GM10266 (cell line): ENCODE measurements around the gene ADARB2.

Source experiments
- DNase-seq: peaks from one replicate; pipeline ENCODE4 v3.0.0; 2012; ENCODE audit errors: extremely low spot score
- TF ChIP-seq, protein P1 (sequence below): IDR thresholded peaks from 2 replicates; pipeline ENCODE4 v1.5.1; 2012; ENCODE audit warnings: mild to moderate bottlenecking, low read depth; ENCODE audit not compliant: control insufficient read depth, insufficient read depth; ENCODE audit errors: missing control alignments

Gene ADARB2

DNA sequence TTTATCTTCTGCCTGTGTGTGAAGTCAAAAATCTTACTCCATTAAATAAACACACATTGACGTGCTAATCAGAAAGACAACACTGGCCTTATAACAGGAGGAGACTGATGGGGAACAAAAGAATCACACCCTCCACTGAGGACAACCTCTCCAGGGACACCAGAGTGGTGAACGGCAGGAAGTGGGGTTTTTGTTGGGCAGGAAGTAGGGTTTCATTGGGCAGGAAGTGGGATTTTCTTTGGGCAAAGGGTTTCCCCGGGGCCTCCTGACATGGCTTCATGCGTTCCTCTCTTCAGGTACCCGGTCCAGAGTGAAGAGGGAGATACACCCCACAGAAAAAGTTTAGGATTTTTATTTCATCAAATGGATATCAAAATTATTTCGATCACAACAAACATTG is 30.6 kb downstream of the ADARB2 start:
- TF ChIP-seq, protein P1, sequence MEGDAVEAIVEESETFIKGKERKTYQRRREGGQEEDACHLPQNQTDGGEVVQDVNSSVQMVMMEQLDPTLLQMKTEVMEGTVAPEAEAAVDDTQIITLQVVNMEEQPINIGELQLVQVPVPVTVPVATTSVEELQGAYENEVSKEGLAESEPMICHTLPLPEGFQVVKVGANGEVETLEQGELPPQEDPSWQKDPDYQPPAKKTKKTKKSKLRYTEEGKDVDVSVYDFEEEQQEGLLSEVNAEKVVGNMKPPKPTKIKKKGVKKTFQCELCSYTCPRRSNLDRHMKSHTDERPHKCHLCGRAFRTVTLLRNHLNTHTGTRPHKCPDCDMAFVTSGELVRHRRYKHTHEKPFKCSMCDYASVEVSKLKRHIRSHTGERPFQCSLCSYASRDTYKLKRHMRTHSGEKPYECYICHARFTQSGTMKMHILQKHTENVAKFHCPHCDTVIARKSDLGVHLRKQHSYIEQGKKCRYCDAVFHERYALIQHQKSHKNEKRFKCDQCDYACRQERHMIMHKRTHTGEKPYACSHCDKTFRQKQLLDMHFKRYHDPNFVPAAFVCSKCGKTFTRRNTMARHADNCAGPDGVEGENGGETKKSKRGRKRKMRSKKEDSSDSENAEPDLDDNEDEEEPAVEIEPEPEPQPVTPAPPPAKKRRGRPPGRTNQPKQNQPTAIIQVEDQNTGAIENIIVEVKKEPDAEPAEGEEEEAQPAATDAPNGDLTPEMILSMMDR: no peak
- DNase-seq: no peak

DNA sequence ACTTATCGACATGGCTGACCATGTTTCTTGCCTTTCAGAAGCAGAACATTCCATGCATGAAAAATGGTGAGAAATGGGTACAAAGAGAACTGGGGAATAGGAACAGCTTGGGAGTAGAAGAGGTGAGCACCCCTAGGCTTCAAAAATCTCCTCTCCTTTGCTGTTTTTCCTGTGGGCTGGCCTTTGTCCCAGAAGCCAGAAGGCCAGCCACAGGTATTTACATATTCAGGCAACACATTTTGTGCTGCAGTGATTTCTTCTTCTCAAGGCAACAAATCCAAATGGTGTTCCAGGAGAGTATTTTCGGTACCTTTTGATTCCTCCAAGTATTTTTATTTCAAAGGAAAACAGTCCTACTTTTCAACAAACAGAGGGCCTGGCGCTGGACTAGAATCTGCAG is 31.1 kb downstream of the ADARB2 start:
- no peak for DNase-seq
- TF ChIP-seq, protein P1: no peak

DNA sequence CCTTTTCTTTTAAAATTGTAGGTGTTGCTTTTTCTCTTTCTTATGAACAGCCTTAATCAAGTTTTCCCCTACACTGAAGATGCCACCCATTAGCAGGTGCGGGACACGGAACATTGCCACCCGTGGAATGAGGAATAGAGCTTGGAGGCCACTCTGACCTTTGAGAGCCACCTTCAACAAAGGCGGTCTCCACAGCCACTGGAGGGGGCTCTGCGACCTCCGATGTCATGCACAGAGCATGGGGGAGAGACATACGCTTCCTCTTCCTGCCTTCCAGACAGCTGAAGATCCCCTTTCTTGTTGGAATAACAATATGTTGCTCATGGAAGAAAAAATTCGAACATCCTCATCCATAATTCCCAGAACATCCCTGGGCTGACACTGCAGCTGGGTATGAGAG is 39.1 kb downstream of the ADARB2 start:
- TF ChIP-seq, protein P1: no peak
- DNase-seq: no peak

DNA sequence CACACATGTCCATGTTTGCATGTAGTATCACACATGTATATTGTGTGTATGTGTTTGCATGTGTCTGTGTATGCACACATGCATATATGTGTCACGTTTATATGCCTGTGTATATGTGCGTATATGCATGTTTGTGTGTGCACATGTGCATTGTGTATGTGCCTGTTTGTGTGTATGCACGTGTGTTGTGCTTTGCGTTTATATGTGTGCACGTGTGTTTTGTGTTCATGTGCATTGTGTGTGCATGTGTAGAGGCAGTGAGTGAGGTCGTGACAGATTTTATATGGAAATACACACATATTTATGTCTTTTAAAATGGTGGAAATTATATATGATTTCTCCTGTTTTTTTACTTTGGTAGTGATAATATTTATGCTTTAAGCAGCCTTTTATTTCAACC is 41.2 kb downstream of the ADARB2 start:
- TF ChIP-seq, protein P1: no peak

DNA sequence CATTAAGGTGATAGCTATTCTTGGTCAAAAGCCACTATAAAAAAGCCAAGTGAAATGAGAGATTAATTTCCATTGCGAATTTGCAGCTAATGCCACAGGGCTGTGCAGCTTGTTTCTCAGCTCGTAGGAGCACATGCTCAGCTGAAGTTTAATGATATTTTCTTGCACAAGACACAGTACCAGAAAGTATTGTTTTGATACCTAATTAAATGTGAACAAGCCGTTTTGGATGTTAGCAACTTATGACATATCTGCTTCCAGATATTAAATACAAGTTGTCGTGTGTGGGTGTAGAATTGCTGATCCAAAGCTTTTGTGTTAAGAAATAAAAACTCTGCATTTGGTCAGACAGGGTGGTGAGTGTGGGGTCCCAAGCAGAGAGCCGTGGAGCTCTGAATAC is 47.2 kb downstream of the ADARB2 start:
- TF ChIP-seq, protein P1: no peak
- no peak for DNase-seq

More for the DNA sequence above, 41.2 kb downstream of the ADARB2 start:
- no peak for DNase-seq

DNA sequence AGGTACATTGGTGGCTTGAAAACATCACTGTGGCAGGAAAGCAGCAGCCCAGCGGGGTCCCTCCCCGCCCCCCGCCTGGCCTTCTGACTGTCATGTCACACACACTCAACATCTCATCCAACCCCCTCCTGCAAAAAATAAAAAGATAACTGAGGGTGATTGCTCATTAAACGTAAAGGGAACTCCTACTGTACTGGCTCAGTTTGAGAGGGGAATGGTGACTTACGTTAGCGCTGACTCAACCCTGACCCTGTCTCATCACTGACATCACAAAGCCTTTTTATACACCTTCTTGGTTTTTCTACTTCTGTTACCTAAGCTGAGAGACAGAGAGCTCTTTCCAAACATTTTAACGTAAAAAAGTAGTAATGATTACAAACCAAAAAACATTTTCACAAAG is 48.8 kb downstream of the ADARB2 start:
- TF ChIP-seq, protein P1: no peak
- no peak for DNase-seq

DNA sequence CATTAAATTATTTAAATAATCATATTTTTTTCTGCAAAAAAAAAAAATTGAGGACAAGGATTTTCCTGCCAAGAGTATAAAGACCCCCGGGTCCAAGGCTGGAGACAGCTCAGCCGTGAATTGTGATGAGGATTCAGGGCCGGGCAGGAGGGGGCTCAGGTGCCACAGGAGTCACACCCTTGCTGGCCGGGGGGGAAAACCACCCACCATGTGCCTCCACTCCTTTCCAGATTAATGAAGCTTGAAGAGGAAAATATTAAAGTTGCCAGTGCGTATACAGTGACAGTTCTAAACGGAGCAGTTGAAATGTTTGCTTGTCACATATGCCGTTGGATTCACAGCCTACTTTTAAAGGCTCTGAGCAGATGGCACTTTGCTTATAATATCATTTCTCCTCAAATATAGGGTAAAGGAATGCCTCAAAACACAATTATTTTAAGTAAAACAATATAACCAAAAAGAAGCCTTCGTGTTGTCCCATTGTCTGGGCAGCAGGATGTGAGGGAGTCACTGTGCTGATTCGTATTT is 49.6 kb downstream of the ADARB2 start:
- DNase-seq: no peak
- TF ChIP-seq, protein P1: no peak
